NCI-H510A treated with DMSO at 0.1 percent for 48 hours (cell line): ENCODE measurements around the gene C1orf56.
"Not testable (repeated sequence)": the region's sequence is repeated elsewhere in the genome, so short reads cannot be mapped to it uniquely, and the experiment has no call there.

Source experiments
- DNase-seq: peaks from one replicate; lab custom pipeline; 2025; lab: John Stamatoyannopoulos, UW

Gene C1orf56

DNA sequence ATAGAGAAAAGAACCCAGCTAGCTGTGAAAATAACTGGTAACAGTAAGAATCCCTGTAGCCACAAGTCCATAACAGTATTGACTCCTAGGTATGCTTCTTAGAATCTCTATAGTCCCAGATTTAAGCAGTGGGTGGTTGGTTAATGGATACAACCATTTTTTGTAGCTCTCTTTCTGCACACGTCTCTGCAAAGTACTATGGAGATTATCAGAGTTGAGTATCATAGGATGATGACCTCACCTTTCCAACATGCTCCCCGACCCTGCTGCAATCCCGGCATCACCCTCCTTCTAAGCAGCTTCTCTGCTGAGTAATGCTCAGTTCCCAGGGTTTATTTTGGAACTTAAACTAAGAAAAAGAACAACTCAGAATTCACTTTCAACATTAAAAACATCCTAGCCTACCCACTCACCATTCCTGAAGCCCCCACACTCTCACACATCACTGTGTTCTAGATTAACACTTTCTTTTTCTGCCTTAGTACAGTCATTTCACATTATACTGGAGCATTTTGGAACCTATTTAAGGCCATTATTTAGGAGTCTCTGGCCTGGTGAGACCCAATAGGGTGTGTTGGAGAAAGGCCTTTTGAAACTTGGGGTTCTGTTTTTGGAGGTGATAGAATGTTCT is 15.3 kb downstream of the C1orf56 start:
- no peak for DNase-seq

GRCh38 chr1:151065089-151065645 is 17.6 kb downstream of the C1orf56 start:
- no peak for DNase-seq

- DNase-seq = no peak
These were observed 19.6 kb downstream of the C1orf56 start for GRCh38 chr1:151067185-151067584.

GRCh38 chr1:151069103-151069486 is 21.5 kb downstream of the C1orf56 start:
- peak; percentile 56 for DNase-seq

- DNase-seq = no peak
These were observed 23.1 kb downstream of the C1orf56 start, which contains the start of gene GABPB2 for GRCh38 chr1:151070474-151071276. TSS of gene GABPB2 (plus strand) at chr1:151070761. CDS start at chr1:151088190, 17,429 bp downstream.

DNA sequence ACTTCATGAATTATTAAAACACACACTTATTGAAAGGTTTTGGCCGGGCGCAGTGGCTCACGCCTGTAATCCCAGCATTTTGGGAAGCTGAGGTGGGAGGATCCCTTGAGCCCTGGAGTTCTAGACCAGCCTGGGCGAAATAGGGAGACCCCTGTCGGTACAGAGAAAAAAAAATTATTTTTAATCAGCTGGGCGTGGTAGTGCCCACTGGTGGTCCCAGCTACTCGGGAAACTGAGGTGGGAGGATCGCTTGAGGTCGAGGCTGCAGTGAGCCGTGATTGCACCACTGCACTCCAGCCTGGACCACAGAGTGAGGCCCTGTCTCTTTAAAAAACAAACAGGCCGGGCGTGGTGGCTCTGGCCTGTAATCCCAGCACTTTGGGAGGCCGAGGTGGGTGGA is 24.7 kb downstream of the C1orf56 start:
- DNase-seq = no peak

DNA sequence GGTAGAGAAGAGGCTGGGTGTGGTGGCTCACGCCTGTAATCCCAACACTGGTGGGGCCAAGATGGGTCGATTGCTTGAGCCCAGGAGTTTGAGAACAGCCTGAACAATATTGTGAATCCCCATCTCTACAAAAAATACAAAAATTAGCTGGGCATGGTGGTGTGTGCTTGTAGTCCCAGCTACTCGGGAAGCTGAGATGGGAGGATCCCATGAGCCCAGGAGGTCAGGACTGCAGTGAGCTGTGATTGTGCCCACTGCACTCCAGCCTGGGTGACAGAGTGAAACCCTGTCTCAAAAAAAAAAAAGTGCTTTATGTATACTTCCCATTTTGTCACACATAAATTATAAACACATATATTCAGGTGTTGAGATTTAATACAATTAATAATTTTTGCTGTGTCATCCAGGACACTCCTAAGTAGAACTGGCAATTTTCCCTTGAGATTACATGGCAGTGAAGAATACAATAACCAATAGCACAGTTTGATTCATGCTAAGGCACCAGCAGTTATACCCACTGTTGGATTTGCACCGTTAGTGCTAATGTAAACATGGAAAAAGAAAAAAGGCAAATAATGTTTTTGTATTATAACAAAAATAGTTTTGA is 38.5 kb downstream of the C1orf56 start:
- no peak for DNase-seq

GRCh38 chr1:151097426-151097825 is 49.9 kb downstream of the C1orf56 start:
- DNase-seq = not testable (repeated sequence)

- DNase-seq = no peak
These were observed 50.6 kb downstream of the C1orf56 start for GRCh38 chr1:151098126-151098525.
